Fibroblast of lung (primary cell): ENCODE data around the gene HOXA1.

ENCODE experiments used
- EZH2 ChIP-seq: IDR thresholded peaks from 2 replicates; pipeline ENCODE4 v1.5.1; 2012; ENCODE audit warnings: low read length, control low read depth, mild to moderate bottlenecking; ENCODE audit errors: missing control alignments
- TF ChIP-seq, protein P1 (sequence below), 2 donors: IDR thresholded peaks in 1 of 2; conservative IDR thresholded peaks in 1 of 2; 1 replicate in 1 of 2; 2 replicates in 1 of 2; pipeline ENCODE4 v1.5.1; 2011 to 2012; ENCODE audit warnings: low read length in 2 of 2, control low read depth in 1 of 2, inconsistent platforms in 1 of 2, low read depth in 1 of 2, mild to moderate bottlenecking in 1 of 2

DNA sequence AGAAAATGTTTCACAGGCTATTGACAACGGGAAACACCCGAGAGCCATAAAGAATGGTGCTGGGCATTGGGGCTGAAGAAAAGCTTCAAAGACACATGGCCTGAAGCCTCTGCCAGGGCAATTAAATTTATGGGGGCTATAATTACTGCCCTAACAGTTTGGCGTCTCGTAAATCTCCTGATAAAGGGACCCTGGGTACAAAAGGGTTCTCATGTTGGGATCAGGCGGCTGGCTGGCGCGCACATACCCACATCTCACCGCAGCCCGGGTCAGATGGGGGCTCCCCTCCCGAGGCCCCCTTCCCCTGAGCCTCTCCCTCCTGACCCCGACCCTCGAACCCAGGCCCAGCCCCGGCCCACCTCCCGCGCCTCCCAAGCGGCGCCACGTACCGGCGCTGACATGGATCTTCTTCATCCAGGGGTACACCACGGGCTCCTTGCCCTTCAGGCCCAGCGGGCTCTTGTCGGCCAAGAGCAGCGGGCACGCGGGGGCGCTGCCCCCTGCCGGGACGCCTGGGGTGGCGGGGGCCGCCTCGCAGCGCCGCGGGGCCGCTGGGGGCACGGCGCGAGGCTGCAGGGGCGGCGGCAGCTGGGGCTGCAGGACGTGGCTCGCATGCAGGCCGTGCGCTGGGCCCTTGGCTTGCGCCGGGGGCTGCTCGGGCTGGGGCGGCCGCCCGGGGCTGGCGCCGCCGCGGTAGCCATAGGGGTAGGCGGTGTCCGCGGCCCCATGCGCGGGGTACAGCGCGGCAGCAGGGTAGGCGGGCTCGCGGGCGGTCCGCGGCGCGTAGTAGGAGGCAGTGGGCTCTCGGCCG is 34.1 kb upstream of the HOXA1 start:
- TF ChIP-seq, protein P1, sequence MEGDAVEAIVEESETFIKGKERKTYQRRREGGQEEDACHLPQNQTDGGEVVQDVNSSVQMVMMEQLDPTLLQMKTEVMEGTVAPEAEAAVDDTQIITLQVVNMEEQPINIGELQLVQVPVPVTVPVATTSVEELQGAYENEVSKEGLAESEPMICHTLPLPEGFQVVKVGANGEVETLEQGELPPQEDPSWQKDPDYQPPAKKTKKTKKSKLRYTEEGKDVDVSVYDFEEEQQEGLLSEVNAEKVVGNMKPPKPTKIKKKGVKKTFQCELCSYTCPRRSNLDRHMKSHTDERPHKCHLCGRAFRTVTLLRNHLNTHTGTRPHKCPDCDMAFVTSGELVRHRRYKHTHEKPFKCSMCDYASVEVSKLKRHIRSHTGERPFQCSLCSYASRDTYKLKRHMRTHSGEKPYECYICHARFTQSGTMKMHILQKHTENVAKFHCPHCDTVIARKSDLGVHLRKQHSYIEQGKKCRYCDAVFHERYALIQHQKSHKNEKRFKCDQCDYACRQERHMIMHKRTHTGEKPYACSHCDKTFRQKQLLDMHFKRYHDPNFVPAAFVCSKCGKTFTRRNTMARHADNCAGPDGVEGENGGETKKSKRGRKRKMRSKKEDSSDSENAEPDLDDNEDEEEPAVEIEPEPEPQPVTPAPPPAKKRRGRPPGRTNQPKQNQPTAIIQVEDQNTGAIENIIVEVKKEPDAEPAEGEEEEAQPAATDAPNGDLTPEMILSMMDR (conservative IDR thresholded peaks at IDR 0.05 in 1 of 2, IDR thresholded peaks at IDR 0.05 in 1 of 2; ENCODE audit: low read depth in 1 of 2, low read length in 2 of 2), result no peak
- TF ChIP-seq EZH2, result no peak
